OCI-LY1 (cell line): ENCODE results near the gene CD3D.

Source experiments
- H2AFZ ChIP-seq: fragments of 200-600 bp; sonication (generic), shearing (Covaris generic); 2 replicates; pipeline ENCODE4 v1.6.0; 2014; ENCODE audit warnings: antibody characterized with exemption, mild to moderate bottlenecking, low read length
- H3F3A ChIP-seq: fragments of 200-600 bp; sonication (generic), shearing (Covaris generic); 2 replicates; pipeline ENCODE4 v1.6.0; 2014; ENCODE audit warnings: mild to moderate bottlenecking, antibody characterized with exemption, low read length, moderate library complexity; ENCODE audit not compliant: insufficient read depth
- H3K27ac ChIP-seq: fragments of 200-600 bp; sonication (generic); 2 replicates; pipeline ENCODE4 v1.5.1; 2014; ENCODE audit warnings: low read length, mixed run types, mild to moderate bottlenecking, low read depth; ENCODE audit not compliant: poor library complexity, severe bottlenecking
- H3K27me3 ChIP-seq: fragments of 200-600 bp; sonication (generic); 2 replicates; pipeline ENCODE4 v1.6.0; 2014; ENCODE audit warnings: antibody characterized with exemption, mild to moderate bottlenecking, low read length, moderate library complexity; ENCODE audit not compliant: insufficient read depth
- H3K36me3 ChIP-seq: fragments of 200-600 bp; sonication (generic); 2 replicates; pipeline ENCODE4 v1.6.1; 2014; ENCODE audit warnings: mild to moderate bottlenecking, antibody characterized with exemption, low read length, moderate library complexity, mixed read lengths; ENCODE audit not compliant: insufficient read depth
- H3K4me1 ChIP-seq: fragments of 200-600 bp; sonication (generic); 2 replicates; pipeline ENCODE4 v1.5.1; 2014; ENCODE audit warnings: mild to moderate bottlenecking, low read length, moderate library complexity; ENCODE audit not compliant: insufficient read depth, severe bottlenecking
- H3K4me2 ChIP-seq: fragments of 200-600 bp; sonication (generic), shearing (Covaris generic); 2 replicates; pipeline ENCODE4 v1.6.1; 2014; ENCODE audit warnings: low read length
- H3K4me3 ChIP-seq: fragments of 200-600 bp; sonication (generic); 2 replicates; pipeline ENCODE4 v1.5.1; 2014; ENCODE audit warnings: low read length, low read depth, mild to moderate bottlenecking, mixed read lengths; ENCODE audit not compliant: poor library complexity, severe bottlenecking
- H3K79me2 ChIP-seq: fragments of 200-600 bp; shearing (Covaris generic); 2 replicates; pipeline ENCODE4 v1.6.1; 2016; ENCODE audit warnings: mixed run types, low read length, mixed read lengths; ENCODE audit not compliant: insufficient read depth
- H3K9ac ChIP-seq: fragments of 200-600 bp; sonication (generic), shearing (Covaris generic); 2 replicates; pipeline ENCODE4 v1.6.1; 2014; ENCODE audit warnings: mild to moderate bottlenecking, low read length, mixed read lengths
- H3K9me2 ChIP-seq: fragments of 200-600 bp; sonication (generic), shearing (Covaris generic); 2 replicates; pipeline ENCODE4 v1.6.1; 2014; ENCODE audit warnings: low read depth, mild to moderate bottlenecking, low read length, mixed read lengths
- H3K9me3 ChIP-seq: fragments of 200-600 bp; shearing (Covaris generic); 2 replicates; pipeline ENCODE4 v1.6.1; 2014; ENCODE audit warnings: low read length, mixed read lengths
- H4K20me1 ChIP-seq: fragments of 200-600 bp; sonication (generic), shearing (Covaris generic); 2 replicates; pipeline ENCODE4 v1.6.0; 2016; ENCODE audit warnings: mild to moderate bottlenecking, low read length; ENCODE audit not compliant: insufficient read depth
- EZH2 ChIP-seq: fragments of 200-600 bp; sonication (generic), shearing (Covaris generic); IDR thresholded peaks from 2 replicates; pipeline ENCODE4 v1.8.0; 2017; ENCODE audit warnings: borderline replicate concordance, mixed run types, mild to moderate bottlenecking, antibody characterized with exemption, low read length, moderate library complexity, mixed read lengths
- TF ChIP-seq, protein P1 (sequence below): fragments of 200-600 bp; sonication (generic), shearing (Covaris generic); IDR thresholded peaks from 2 replicates; pipeline ENCODE4 v1.5.1; 2017; ENCODE audit warnings: mild to moderate bottlenecking, antibody characterized with exemption, low read length, moderate library complexity, mixed read lengths

Gene CD3D

DNA sequence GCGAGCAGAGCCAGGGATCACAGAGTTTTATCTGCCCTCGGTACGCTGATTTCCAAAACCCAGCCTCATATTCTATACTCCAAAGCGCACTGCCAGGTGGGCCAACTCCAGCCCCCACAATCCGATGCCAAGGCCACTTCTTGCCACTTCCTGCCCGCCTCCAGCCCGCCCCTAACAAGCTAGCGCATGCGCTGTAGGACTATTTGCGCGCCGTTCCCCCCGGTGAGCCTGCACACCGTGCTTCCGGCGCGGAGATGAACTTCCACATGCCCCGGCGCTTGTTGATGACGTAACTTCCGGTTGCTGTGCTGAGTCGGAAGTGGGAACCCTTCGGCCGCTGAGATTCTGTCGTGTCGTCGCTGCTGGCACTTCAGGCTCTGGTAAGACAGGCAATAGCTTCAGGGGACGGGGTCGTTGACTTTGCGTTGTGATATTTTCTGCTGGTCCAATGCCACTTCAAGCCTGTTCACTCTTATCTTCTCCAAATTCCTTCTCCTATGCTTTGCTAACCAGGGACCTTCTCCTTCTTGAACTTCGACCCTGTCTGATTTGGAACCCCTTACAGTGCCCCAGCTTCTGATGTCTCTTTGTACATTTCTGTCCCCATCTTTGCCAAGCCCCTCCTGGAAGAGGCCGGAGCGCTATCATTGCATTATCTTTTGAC lies 16.9 kb upstream of the CD3D start, which contains the start of gene UBE4A:
UBE4A (plus strand) TSS at position 306 of the 664 bp plus-strand sequence. CDS start 5,481 bp downstream, outside the sequence.
- Histone ChIP-seq H3K4me2 (peak within 1 kb of the TSS; percentile 97), H2AFZ (0 out of 2 replicates have a peak within 1 kb of the TSS, but pooled peaks have one; percentile 71), H3K4me1 (peaks cover 24% of the 10 kb centered on the region), H3K9me3 (no peaks in the 10 kb centered on the region), H3K79me2 (peaks cover 32% of the 10 kb centered on the region), H3K4me3 (peak within 1 kb of the TSS; percentile 75), H3K9me2 (no peaks in the 10 kb centered on the region), H3F3A (no peaks in the 10 kb centered on the region), H3K36me3 (no peaks in the 10 kb centered on the region), H3K9ac (peak within 1 kb of the TSS; percentile 86), H3K27ac (peak within 1 kb of the TSS; percentile 11), H3K27me3 (no peaks in the 10 kb centered on the region), H4K20me1 (no peaks in the 10 kb centered on the region)
- TF ChIP-seq, protein P1, sequence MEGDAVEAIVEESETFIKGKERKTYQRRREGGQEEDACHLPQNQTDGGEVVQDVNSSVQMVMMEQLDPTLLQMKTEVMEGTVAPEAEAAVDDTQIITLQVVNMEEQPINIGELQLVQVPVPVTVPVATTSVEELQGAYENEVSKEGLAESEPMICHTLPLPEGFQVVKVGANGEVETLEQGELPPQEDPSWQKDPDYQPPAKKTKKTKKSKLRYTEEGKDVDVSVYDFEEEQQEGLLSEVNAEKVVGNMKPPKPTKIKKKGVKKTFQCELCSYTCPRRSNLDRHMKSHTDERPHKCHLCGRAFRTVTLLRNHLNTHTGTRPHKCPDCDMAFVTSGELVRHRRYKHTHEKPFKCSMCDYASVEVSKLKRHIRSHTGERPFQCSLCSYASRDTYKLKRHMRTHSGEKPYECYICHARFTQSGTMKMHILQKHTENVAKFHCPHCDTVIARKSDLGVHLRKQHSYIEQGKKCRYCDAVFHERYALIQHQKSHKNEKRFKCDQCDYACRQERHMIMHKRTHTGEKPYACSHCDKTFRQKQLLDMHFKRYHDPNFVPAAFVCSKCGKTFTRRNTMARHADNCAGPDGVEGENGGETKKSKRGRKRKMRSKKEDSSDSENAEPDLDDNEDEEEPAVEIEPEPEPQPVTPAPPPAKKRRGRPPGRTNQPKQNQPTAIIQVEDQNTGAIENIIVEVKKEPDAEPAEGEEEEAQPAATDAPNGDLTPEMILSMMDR, result no peak
- TF ChIP-seq EZH2, result no peak

DNA sequence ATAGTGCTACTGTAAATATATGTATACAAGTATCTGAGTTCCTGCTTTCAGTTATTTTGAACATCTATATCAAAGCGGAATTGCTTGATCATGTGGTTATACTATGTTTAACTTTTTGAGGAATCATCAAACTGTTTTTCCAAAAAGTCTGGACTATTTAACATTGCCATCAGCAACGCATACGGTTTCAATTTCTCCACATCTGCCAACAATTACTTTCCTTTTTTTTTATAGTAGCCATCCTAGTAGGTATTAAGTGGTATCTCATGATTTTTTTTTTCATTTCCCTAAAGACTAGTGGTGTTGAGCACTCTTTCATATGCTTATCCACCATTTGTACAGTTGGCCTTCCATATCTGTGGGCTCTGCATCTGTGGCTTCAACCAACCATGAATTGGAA lies 15.6 kb upstream of the CD3D start:
- no peaks in the 10 kb centered on the region for H3K9me2 ChIP-seq

DNA sequence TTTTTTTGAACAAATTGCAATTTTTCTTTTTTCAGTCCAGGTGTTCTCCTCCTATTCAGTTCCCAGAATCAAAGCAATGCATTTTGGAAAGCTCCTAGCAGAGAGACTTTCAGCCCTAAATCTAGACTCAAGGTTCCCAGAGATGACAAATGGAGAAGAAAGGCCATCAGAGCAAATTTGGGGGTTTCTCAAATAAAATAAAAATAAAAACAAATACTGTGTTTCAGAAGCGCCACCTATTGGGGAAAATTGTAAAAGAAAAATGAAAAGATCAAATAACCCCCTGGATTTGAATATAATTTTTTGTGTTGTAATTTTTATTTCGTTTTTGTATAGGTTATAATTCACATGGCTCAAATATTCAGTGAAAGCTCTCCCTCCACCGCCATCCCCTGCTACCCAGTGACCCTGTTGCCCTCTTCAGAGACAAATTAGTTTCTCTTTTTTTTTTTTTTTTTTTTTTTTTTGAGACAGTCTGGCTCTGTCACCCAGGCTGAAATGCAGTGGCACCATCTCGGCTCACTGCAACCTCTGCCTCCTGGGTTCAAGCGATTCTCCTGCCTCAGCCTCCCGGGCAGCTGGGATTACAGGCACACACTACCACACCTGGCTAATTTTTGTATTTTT lies 10.7 kb upstream of the CD3D start:
- H3K4me1 ChIP-seq, result no peaks in the 10 kb centered on the region
- H3K4me2 ChIP-seq, result no peak overlapping the region
- H3K36me3 ChIP-seq, result no peaks in the 10 kb centered on the region
- H4K20me1 ChIP-seq, result no peaks in the 10 kb centered on the region
- H3K9me3 ChIP-seq, result no peaks in the 10 kb centered on the region
- TF ChIP-seq, protein P1, result peak; percentile 47
- TF ChIP-seq EZH2, result no peak
- no peak overlapping the region for H3K9ac ChIP-seq
- H3K4me3 ChIP-seq, result no peak overlapping the region
- no peaks in the 10 kb centered on the region for H3F3A ChIP-seq
- H3K9me2 ChIP-seq, result no peaks in the 10 kb centered on the region
- H3K27me3 ChIP-seq, result no peaks in the 10 kb centered on the region
- H3K27ac ChIP-seq, result no peak overlapping the region
- no peaks in the 10 kb centered on the region for H3K79me2 ChIP-seq
- no peak overlapping the region for H2AFZ ChIP-seq

More for the DNA sequence above, 15.6 kb upstream of the CD3D start:
- H3K36me3 ChIP-seq, result no peaks in the 10 kb centered on the region
- H3K9ac ChIP-seq, result no peak overlapping the region
- peaks cover 32% of the 10 kb centered on the region for H3K79me2 ChIP-seq
- no peaks in the 10 kb centered on the region for H4K20me1 ChIP-seq
- H2AFZ ChIP-seq, result no peak overlapping the region
- TF ChIP-seq EZH2, result no peak
- TF ChIP-seq, protein P1, result no peak
- no peak overlapping the region for H3K4me3 ChIP-seq
- no peak overlapping the region for H3K4me2 ChIP-seq
- no peaks in the 10 kb centered on the region for H3K27me3 ChIP-seq
- H3F3A ChIP-seq, result no peaks in the 10 kb centered on the region
- peaks cover 24% of the 10 kb centered on the region for H3K4me1 ChIP-seq
- no peak overlapping the region for H3K27ac ChIP-seq
- H3K9me3 ChIP-seq, result no peaks in the 10 kb centered on the region
